Cerebellar nuclear complex (tissue), 1 donor: Measurements from ENCODE around the gene PMEL.
"Not testable (repeated sequence)": the region's sequence is repeated elsewhere in the genome, so short reads cannot be mapped to it uniquely, and the experiment has no call there.

Experiments
- DNase-seq, 2 experiments: peaks; one replicate each; lab custom pipeline; 2025; lab: John Stamatoyannopoulos, UW

PMEL gene

DNA sequence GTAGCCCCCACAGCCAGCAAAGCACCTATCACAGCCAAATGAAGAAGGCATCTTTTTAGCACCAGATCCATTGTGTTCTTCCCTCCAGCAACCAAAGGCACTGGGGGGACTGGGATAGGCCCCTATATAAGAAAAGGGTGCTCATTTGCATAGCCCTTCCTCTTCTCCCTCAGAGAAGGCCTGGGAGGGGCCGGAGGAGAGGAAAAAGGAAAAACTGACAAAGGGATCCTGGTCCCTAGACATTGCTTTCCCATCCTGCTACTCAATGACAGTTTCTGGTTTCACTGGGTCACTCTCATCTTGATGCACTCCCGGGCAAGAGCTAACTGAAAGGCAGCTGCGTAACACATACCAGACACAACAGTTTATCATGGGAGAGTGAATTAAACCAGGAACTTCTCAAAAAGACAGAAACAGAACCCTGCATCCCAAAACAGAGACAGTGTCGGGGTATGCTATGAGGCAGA lies at the start of gene PMEL:
Gene PMEL (minus strand): TSS at position 102 of the 467 bp plus-strand sequence. CDS start 31 bp downstream, at position 71.
- no peak for DNase-seq

DNA sequence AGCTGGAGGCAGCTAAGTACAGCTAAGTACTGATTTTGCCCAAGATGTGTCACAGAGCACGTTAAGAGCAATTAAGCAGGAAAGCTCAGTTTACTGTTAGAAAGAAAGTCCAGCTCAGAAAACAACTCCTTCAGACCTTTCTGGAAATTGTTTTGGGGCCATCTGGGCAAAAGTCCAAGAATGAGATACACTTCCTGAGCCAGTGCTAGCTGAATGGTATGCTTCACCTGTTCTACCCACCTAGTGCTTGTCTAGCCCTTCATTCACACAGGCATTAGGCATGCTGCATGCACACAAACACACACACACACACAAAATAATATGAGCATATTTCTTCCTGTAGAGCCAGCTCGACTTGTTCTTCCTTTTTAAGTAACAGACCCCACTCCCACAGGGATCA lies 48.4 kb upstream of the PMEL start:
- DNase-seq: no peak

DNA sequence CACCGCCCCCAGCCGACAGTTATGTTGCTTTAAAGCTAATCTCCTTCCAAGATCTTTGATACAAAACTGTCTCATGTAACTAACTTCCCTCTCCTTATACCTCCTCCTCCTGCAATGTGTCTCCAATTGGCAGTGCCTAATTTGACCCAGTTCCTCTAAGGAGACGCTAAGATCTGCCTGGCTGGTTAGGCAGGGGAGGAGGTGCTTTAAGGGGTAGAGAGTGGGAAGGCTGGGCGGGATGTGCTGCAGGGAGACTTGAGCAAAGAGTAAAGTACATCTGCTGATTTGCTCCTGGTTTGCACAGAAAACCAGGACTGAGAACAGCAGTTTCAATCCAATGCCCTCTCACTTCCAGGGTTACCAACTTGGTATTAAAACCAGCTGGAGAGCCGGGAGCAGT lies 47.6 kb upstream of the PMEL start:
- DNase-seq: no peak

DNA sequence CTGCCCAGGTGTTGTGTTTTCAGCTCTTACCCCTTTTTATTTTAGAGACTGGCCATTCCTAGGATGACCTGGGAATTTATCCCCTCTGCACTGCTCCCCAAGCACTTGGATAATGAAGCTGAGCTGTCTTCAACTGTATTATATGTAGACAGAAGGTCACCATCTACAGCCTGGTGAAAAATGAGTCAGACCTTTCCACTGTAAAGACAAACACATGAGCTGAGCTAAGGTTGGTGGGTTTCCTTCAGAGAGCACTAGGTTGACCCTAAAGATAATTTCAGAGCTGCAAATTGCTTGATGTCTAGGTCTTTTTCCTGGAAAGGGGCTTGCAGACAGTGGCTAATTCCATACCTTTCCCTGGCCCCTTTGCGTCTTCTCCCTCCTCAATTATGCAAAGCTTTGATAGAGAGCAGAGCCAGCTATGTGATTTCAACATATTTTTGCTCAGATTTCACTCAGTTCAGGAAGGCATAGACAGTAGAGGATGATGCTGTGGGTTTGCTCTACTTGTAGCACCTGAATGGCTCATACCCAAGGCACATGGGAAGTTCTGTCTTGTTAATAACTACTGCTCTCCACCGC lies 45.8 kb upstream of the PMEL start:
- DNase-seq: no peak

DNA sequence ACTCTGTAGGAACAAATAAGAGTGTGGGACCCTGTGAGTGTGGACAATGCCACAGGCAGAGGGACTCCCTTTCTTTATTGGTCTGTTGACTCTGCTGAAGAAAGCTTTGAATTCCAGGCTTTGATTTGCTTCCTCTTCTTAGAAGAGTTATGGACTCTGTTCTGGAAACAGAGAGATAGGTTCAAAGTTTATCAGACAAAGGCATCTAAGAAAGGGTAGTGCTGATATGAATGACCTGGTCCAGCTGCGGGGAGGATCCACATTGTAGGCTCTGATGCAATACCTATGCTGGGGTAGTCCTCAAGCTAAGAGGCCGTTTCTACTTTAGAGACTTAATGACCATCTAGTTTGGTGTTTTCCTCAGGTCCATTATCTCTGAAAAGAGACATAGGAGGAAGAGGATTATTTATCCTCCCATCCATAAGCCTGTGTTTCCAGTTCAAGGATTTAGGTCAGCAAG lies 44.3 kb upstream of the PMEL start:
- no peak for DNase-seq

- DNase-seq: peak in 1 of 2 experiments; percentile 3
Observed at GRCh38 chr12:56007564-56008559, 42.0 kb upstream of the PMEL start.

GRCh38 chr12:56004211-56004610 lies 38.4 kb upstream of the PMEL start:
- DNase-seq: no peak

GRCh38 chr12:56003376-56003775 lies 37.5 kb upstream of the PMEL start:
- DNase-seq: not testable (repeated sequence)

- DNase-seq: no peak
Observed at GRCh38 chr12:56001487-56002100, 35.8 kb upstream of the PMEL start.

GRCh38 chr12:55999999-56000540 lies 34.2 kb upstream of the PMEL start:
- not testable (repeated sequence) for DNase-seq

DNA sequence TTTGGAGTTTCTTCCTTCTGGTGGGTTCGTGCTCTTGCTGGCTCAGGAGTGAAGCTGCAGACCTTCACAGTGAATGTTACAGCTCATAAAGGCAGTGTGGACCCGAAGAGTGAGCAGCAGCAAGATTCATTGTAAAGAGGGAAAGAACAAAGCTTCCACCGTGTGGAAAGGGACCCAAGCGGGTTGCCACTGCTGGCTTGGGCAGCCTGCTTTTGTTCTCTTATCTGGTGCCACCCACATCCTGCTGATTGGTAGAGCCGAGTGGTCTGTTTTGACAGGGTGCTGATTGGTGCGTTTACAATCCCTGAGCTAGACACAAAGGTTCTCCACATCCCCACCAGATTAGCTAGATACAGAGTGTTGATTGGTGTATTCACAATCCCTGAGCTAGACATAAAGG lies 33.7 kb upstream of the PMEL start:
- DNase-seq: not testable (repeated sequence)

GRCh38 chr12:55997535-55997859 lies 31.7 kb upstream of the PMEL start:
- DNase-seq: no peak

DNA sequence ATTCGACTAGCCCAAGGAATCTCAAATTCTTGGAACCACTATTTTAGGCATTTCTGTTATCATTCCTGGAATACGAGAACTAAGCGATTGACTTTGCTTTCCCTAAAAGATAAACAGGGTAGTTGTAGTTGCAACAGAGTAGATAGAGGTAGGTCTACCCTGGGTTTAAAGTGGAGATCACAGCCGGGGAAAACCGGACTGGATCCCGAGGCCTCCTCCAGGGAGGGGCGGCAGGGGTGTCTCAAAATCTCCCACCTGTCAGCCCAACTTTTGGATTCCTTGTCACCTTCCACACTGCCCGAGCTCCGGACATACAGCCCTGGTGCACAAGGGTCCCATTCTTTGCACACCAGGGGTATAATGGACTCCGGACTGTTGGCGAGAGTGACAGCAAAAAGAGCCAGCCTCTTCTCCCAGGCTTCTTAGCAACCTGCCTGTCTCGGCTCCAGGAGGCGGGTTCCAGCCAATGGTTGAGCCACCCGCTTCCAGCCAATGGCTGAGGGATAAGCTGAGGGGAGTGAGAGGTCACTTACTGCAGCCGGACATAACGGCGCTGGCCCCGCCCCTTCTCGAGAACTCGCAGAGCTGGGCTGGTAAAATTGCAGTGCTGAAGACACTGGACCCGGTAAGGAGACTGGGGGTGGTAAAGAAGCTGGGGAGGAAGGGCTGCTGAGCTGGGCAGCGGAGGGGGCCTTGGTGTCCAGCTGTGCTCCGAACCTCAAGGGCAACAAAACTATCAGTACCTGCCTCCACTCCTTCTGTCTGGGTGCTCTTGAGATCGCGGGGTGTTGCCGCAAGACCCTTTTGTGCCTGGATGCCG lies 31.1 kb upstream of the PMEL start, which contains the start of gene SUOX:
Gene SUOX (plus strand): TSS at position 562 of the 820 bp plus-strand sequence. CDS start 4,946 bp downstream, outside the sequence.
- DNase-seq: peak; percentile 98

- peak in 1 of 2 experiments; percentile 64 for DNase-seq
Observed at GRCh38 chr12:55996201-55996714, 30.4 kb upstream of the PMEL start.

DNA sequence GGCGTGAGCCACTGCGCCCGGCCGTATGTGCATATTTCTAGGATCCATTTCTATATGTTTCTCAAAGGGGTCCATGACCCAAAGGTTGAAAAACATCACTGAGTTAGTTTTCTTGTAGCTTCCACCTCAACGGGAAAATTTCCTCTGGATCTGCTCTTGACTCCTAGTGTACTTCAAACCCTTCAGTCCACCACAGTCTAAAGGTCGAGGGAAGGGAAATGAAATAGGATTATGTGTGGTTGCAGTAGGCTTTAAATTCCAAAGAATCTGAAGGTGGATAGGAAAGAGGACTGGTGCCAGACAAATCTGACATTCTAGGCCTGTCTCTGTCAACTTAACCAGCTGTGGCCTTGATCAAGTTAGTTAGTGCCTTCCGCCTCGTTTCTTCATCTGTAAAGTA lies 29.5 kb upstream of the PMEL start:
- no peak for DNase-seq

- DNase-seq: no peak
Observed at GRCh38 chr12:55993230-55993853, 27.5 kb upstream of the PMEL start.

- no peak for DNase-seq
Observed at GRCh38 chr12:55991110-55991509, 25.3 kb upstream of the PMEL start.

GRCh38 chr12:55985976-55986375 lies 20.1 kb upstream of the PMEL start:
- DNase-seq: not testable (repeated sequence)

DNA sequence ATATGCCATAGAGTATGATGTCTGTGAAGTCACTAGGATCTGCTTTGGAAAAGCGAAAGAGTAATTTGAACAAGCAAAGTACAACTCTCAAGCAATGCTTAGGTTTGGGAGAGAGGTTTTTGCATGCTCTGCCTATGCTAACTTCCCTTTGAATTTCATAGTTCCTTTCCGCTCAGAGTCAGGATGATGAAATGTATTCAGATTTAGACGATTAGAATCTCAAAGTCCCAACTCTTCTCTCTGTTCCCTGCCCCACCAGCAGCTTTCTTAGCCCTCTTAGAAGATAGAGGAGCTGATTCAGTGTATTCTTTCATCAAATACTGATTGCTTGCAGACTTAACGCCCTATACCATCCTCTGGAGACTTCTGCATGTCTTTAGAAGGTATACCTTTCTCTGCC lies 19.5 kb upstream of the PMEL start:
- no peak for DNase-seq

DNA sequence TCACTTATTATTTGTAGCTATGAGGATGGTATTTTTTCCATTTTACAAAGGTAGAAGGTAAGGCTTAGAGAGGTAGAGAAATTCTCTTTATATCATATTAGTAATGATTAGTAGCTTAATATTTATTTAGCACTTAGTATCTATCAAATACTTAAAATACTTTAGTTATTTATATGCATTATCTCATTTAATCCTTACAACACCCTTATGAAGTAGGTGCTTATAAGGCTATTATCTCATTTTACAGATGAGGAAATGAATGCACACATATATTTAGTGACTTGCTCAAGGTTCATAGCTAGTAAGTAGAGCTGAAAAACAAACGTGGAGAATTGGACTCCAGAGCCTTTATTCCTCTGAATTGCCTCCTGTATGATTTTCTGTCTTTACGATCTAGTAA lies 19.0 kb upstream of the PMEL start:
- no peak for DNase-seq
